Measurements from ENCODE around the gene OAT. TPM values are rescaled to one million over a fixed set of nuclear protein-coding genes. Genes with fewer than 3 reads are reported as not detected.
A peak's percentile ranks its signal among the peaks of the same experiment; 100 is the strongest.

The OAT gene
- total and polyA plus RNA-seq, 12 donors = 15.1 to 46.9 (median 31.5) TPM

- ATAC-seq (peak; percentile 79 to 90 (median 88)), DNase-seq (peak in 1 of 2 donors; percentile 41)
- Histone ChIP-seq H3K27me3 (no peaks in the 10 kb centered on the region), H3K4me1 (peaks cover 0 to 10% (median 4%) of the 10 kb centered on the region in 9 donors), H3K4me3 (no peak overlapping the region), H3K36me3 (peaks cover 0 to 100% (median 58%) of the 10 kb centered on the region in 9 donors), H3K9me3 (no peaks in the 10 kb centered on the region), H3K27ac (no peak overlapping the region)
- 38 to 42% methylated on average over 8 of the region's 8 CpGs for WGBS, 2 donors
- peak; percentile 26 to 70 (median 63) for TF ChIP-seq CTCF (IDR thresholded peaks at IDR 0.05)
- intact Hi-C loops (cut with DNase I) = loop anchor here in 1 of 10 donors (5.0 kb wide), 1 partner anchor 821 kb away; no protein-coding TSS in a partner anchor
Measured at GRCh38 chr10:124403548-124403947, 15.2 kb downstream of the OAT start.

DNA sequence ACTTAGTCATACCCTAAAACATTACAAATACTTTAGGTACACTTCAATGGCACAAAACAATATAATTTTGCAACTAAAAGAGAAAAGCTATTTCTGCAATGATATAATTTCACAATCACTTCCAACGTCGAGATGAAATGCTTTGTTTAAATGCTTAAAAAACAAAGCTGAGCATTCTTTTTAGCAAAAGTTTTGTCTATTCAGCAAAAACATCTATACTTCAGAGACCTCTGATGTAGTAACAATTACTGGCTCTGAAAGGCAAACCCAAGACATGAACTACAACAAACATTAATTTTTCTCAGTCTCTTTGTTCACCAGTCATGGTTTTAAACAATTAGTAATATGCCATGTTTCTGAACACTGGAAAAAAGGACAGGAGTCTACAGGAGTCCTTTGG lies 16.4 kb downstream of the OAT start:
- no peak overlapping the region for H3K4me3 ChIP-seq
- TF ChIP-seq CTCF (IDR thresholded peaks at IDR 0.05) = no peak
- no peaks in the 10 kb centered on the region for H3K9me3 ChIP-seq
- no peaks in the 10 kb centered on the region for H3K27me3 ChIP-seq
- DNase-seq = no peak
- peaks cover 0 to 100% (median 61%) of the 10 kb centered on the region in 9 donors for H3K36me3 ChIP-seq
- H3K4me1 ChIP-seq = peaks cover 0 to 10% (median 4%) of the 10 kb centered on the region in 9 donors
- no peak for ATAC-seq
- no peak overlapping the region for H3K27ac ChIP-seq
- intact Hi-C loops (cut with DNase I) = loop anchor here in 1 of 10 donors (5.0 kb wide), 1 partner anchor 820 kb away; no protein-coding TSS in a partner anchor
- 90% methylated on average over 2 of the region's 2 CpGs for WGBS, 2 donors

GRCh38 chr10:124401633-124402032 lies 17.1 kb downstream of the OAT start:
- WGBS, 2 donors = 96 to 98% methylated on average over 5 of the region's 5 CpGs
- no peaks in the 10 kb centered on the region for H3K27me3 ChIP-seq
- no peak for ATAC-seq
- H3K4me3 ChIP-seq = no peak overlapping the region
- peaks cover 0 to 10% (median 4%) of the 10 kb centered on the region in 9 donors for H3K4me1 ChIP-seq
- intact Hi-C loops (cut with DNase I) = loop anchor here in 1 of 10 donors (5.0 kb wide), 1 partner anchor 819 kb away; no protein-coding TSS in a partner anchor
- peaks cover 0 to 100% (median 61%) of the 10 kb centered on the region in 9 donors for H3K36me3 ChIP-seq
- no peak overlapping the region for H3K27ac ChIP-seq
- TF ChIP-seq CTCF (IDR thresholded peaks at IDR 0.05) = no peak
- DNase-seq = no peak
- no peaks in the 10 kb centered on the region for H3K9me3 ChIP-seq

- H3K36me3 ChIP-seq = peaks cover 0 to 42% (median 11%) of the 10 kb centered on the region in 9 donors
- peaks cover 0 to 2% (median 0%) of the 10 kb centered on the region in 9 donors for H3K4me1 ChIP-seq
- no peak for DNase-seq
- intact Hi-C loops (cut with DNase I) = no loop called here
- H3K9me3 ChIP-seq = no peaks in the 10 kb centered on the region
- no peak overlapping the region for H3K27ac ChIP-seq
- H3K27me3 ChIP-seq = peaks cover 0 to 5% (median 0%) of the 10 kb centered on the region in 7 donors
- TF ChIP-seq CTCF (IDR thresholded peaks at IDR 0.05) = no peak
- H3K4me3 ChIP-seq = no peak overlapping the region
- ATAC-seq = no peak
- 80 to 90% methylated on average over 1 of the region's 1 CpG for WGBS, 2 donors
Measured at GRCh38 chr10:124394583-124394982, 24.1 kb downstream of the OAT start.

All from heart right ventricle (tissue), 16 donors.